ENCODE data around the gene PHYHIPL.

Gene PHYHIPL

DNA sequence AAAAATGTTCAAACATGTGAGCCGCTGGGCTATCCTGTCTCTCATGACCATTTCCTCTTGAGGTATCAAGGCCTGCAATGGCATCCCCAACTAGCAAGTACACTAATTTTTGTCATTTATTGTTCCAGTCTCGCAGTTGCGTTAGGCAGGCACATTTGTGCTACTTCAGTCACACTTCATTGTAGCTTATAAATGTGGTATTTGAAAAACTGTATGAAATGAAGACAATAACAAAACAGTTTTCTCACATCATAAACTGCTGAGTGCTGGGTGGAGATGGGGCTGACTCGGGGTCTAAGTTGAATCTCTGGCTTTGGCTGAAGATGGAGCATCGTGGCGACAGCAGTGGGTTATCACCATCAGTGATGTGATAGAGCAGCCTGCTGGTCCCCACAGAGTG, 93.2 kb downstream of the PHYHIPL start:
- Histone ChIP-seq H3K9me3 (ENCODE audit: control insufficient read depth, insufficient read depth, low read depth, low read length) (no peaks in the 10 kb centered on the region), H3K4me1 (ENCODE audit: control insufficient read depth, insufficient read depth, low read length) (no peaks in the 10 kb centered on the region), H3K4me3 (ENCODE audit: low read depth, low read length) (no peak overlapping the region), H3K36me3 (ENCODE audit: control insufficient read depth in 2 of 2, insufficient read depth in 1 of 2, low read length in 2 of 2) (peaks cover 0 to 3% of the 10 kb centered on the region in 2 experiments; a peak in 1 of 3 replicates), H3K27ac (ENCODE audit: extremely low read depth, low read depth, low read length) (no peak overlapping the region)
- CTCF ChIA-PET: interaction anchor here (0.7 kb wide), 1 partner anchor 317 kb away, joined by 3 read pairs; no protein-coding TSS in a partner anchor
- TF ChIP-seq ZNF670 (tag by site-specific recombination; IDR thresholded peaks at IDR 0.05; ENCODE audit: low read depth): no peak
- no peak for TF ChIP-seq ZFP37 (tag by site-specific recombination; IDR thresholded peaks at IDR 0.05)
- no peak for TF ChIP-seq ZNF514 (tag by site-specific recombination; IDR thresholded peaks at IDR 0.05)
- TF ChIP-seq ZIC2 (tag by site-specific recombination; IDR thresholded peaks at IDR 0.05): no peak
- no peak for TF ChIP-seq ZNF121 (tag by site-specific recombination; IDR thresholded peaks at IDR 0.05)
- no peak for TF ChIP-seq ZNF521 (tag by site-specific recombination; IDR thresholded peaks at IDR 0.05)
- TF ChIP-seq, protein P1, sequence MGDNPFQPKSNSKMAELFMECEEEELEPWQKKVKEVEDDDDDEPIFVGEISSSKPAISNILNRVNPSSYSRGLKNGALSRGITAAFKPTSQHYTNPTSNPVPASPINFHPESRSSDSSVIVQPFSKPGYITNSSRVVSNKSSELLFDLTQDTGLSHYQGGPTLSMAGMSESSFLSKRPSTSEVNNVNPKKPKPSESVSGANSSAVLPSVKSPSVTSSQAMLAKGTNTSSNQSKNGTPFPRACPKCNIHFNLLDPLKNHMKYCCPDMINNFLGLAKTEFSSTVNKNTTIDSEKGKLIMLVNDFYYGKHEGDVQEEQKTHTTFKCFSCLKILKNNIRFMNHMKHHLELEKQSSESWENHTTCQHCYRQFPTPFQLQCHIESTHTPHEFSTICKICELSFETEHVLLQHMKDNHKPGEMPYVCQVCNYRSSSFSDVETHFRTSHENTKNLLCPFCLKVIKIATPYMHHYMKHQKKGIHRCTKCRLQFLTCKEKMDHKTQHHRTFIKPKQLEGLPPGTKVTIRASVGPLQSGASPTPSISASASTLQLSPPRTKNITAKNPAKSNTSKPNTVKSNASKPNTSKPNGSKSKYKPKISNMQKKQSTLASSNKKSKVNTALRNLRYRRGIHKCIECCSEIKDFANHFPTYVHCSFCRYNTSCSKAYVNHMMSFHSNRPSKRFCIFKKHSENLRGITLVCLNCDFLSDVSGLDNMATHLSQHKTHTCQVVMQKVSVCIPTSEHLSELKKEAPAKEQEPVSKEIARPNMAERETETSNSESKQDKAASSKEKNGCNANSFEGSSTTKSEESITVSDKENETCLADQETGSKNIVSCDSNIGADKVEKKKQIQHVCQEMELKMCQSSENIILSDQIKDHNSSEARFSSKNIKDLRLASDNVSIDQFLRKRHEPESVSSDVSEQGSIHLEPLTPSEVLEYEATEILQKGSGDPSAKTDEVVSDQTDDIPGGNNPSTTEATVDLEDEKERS (tag by site-specific recombination; IDR thresholded peaks at IDR 0.05): no peak
- TF ChIP-seq ZNF416 (tag by site-specific recombination; IDR thresholded peaks at IDR 0.05): no peak
- no peak for TF ChIP-seq ZNF768 (tag by site-specific recombination; IDR thresholded peaks at IDR 0.05)
- TF ChIP-seq ZNF654 (tag by site-specific recombination; IDR thresholded peaks at IDR 0.05; ENCODE audit: low read depth): no peak
- TF ChIP-seq, protein P2, sequence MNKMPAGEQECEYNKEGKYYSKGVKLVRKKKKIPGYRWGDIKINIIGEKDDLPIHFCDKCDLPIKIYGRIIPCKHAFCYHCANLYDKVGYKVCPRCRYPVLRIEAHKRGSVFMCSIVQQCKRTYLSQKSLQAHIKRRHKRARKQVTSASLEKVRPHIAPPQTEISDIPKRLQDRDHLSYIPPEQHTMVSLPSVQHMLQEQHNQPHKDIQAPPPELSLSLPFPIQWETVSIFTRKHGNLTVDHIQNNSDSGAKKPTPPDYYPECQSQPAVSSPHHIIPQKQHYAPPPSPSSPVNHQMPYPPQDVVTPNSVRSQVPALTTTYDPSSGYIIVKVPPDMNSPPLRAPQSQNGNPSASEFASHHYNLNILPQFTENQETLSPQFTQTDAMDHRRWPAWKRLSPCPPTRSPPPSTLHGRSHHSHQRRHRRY (tag by site-specific recombination; IDR thresholded peaks at IDR 0.05): no peak
- no peak for TF ChIP-seq SCRT2 (tag by site-specific recombination; IDR thresholded peaks at IDR 0.05)
- TF ChIP-seq ZNF292 (tag by site-specific recombination; IDR thresholded peaks at IDR 0.05; ENCODE audit: borderline replicate concordance, low read depth): no peak
- no peak for TF ChIP-seq ZNF610 (tag by site-specific recombination; IDR thresholded peaks at IDR 0.05; ENCODE audit: borderline replicate concordance)
- TF ChIP-seq ZNF555 (tag by site-specific recombination; conservative IDR thresholded peaks at IDR 0.05): no peak
- TF ChIP-seq ZBTB7A (tag by site-specific recombination; IDR thresholded peaks at IDR 0.05; ENCODE audit: low read depth): no peak
- TF ChIP-seq GLIS1 (tag by site-specific recombination; IDR thresholded peaks at IDR 0.05): no peak
- POLR2A ChIA-PET: no interaction called here

- TF ChIP-seq, protein P3, sequence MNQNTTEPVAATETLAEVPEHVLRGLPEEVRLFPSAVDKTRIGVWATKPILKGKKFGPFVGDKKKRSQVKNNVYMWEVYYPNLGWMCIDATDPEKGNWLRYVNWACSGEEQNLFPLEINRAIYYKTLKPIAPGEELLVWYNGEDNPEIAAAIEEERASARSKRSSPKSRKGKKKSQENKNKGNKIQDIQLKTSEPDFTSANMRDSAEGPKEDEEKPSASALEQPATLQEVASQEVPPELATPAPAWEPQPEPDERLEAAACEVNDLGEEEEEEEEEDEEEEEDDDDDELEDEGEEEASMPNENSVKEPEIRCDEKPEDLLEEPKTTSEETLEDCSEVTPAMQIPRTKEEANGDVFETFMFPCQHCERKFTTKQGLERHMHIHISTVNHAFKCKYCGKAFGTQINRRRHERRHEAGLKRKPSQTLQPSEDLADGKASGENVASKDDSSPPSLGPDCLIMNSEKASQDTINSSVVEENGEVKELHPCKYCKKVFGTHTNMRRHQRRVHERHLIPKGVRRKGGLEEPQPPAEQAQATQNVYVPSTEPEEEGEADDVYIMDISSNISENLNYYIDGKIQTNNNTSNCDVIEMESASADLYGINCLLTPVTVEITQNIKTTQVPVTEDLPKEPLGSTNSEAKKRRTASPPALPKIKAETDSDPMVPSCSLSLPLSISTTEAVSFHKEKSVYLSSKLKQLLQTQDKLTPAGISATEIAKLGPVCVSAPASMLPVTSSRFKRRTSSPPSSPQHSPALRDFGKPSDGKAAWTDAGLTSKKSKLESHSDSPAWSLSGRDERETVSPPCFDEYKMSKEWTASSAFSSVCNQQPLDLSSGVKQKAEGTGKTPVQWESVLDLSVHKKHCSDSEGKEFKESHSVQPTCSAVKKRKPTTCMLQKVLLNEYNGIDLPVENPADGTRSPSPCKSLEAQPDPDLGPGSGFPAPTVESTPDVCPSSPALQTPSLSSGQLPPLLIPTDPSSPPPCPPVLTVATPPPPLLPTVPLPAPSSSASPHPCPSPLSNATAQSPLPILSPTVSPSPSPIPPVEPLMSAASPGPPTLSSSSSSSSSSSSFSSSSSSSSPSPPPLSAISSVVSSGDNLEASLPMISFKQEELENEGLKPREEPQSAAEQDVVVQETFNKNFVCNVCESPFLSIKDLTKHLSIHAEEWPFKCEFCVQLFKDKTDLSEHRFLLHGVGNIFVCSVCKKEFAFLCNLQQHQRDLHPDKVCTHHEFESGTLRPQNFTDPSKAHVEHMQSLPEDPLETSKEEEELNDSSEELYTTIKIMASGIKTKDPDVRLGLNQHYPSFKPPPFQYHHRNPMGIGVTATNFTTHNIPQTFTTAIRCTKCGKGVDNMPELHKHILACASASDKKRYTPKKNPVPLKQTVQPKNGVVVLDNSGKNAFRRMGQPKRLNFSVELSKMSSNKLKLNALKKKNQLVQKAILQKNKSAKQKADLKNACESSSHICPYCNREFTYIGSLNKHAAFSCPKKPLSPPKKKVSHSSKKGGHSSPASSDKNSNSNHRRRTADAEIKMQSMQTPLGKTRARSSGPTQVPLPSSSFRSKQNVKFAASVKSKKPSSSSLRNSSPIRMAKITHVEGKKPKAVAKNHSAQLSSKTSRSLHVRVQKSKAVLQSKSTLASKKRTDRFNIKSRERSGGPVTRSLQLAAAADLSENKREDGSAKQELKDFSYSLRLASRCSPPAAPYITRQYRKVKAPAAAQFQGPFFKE (tag by site-specific recombination; IDR thresholded peaks at IDR 0.05; ENCODE audit: borderline replicate concordance): no peak
- no peak for TF ChIP-seq SP3 (tag by site-specific recombination; IDR thresholded peaks at IDR 0.05)
- no peak for TF ChIP-seq ZFP3 (tag by site-specific recombination; IDR thresholded peaks at IDR 0.05; ENCODE audit: low read depth)
- no peak overlapping the region for H3K4me3 ChIP-seq (ENCODE audit: low read depth, low read length)
- H3K9me3 ChIP-seq (ENCODE audit: control insufficient read depth, insufficient read depth, low read depth, low read length): no peaks in the 10 kb centered on the region
- ChIA-PET CTCF (no interaction called here), POLR2A (no interaction called here)
- H3K27ac ChIP-seq (ENCODE audit: extremely low read depth, low read depth, low read length): no peak overlapping the region
- no peaks in the 10 kb centered on the region for H3K4me1 ChIP-seq (ENCODE audit: control insufficient read depth, insufficient read depth, low read length)
- H3K36me3 ChIP-seq (ENCODE audit: control insufficient read depth in 2 of 2, insufficient read depth in 1 of 2, low read length in 2 of 2): peaks cover 0 to 3% of the 10 kb centered on the region in 2 experiments; a peak in 1 of 3 replicates
Measured at GRCh38 chr10:59270492-59270891, 94.0 kb downstream of the PHYHIPL start.
